Heart right ventricle (tissue), 16 donors: Measurements from ENCODE around the gene ZMPSTE24. TPM values are rescaled to one million over a fixed set of nuclear protein-coding genes. Genes with fewer than 3 reads are reported as not detected.
"Not testable (repeated sequence)": the region's sequence is repeated elsewhere in the genome, so short reads cannot be mapped to it uniquely, and the experiment has no call there.

Experiments used
- ATAC-seq, 8 donors: fragments of 200-7000 bp; cut with Tn5 transposase; one replicate each; pipeline ENCODE4 v1.9.1; 2020; ENCODE audit warnings: mild to moderate bottlenecking in 8 of 8, moderate library complexity in 8 of 8, moderate number of reproducible peaks in 1 of 8
- DNase-seq, 2 donors: peaks; one replicate each; pipeline ENCODE4 v3.0.0-alpha.2; 2020
- H3K27ac ChIP-seq, 10 donors: fragments of 200-600 bp; sonication (generic) in 2 of 10; one replicate each; pipeline versions ENCODE4 v1.5.0 to v1.8.0; 2020 to 2022; ENCODE audit warnings: mild to moderate bottlenecking in 3 of 10
- H3K27me3 ChIP-seq, 7 donors: fragments of 200-600 bp; one replicate each; pipeline ENCODE4 v1.8.0; 2021 to 2022; ENCODE audit warnings: mild to moderate bottlenecking in 2 of 7
- H3K36me3 ChIP-seq, 9 donors: fragments of 200-600 bp; sonication (generic) in 1 of 9; one replicate each; pipeline versions ENCODE4 v1.5.0 to v1.8.0; 2020 to 2022; ENCODE audit warnings: mild to moderate bottlenecking in 2 of 9
- H3K4me1 ChIP-seq, 9 donors: fragments of 200-600 bp; sonication (generic) in 1 of 9; one replicate each; pipeline versions ENCODE4 v1.5.0 to v1.8.0; 2020 to 2022; ENCODE audit warnings: mild to moderate bottlenecking in 4 of 9
- H3K4me3 ChIP-seq, 10 donors: fragments of 200-600 bp; sonication (generic) in 2 of 10; one replicate each; pipeline versions ENCODE4 v1.5.0 to v1.8.0; 2020 to 2022; ENCODE audit warnings: mild to moderate bottlenecking in 7 of 10, moderate library complexity in 2 of 10
- H3K9me3 ChIP-seq, 11 donors: fragments of 200-600 bp in 10 of 11; sonication (generic) in 2 of 11; one replicate each; pipeline versions ENCODE4 v1.5.0 to v1.8.0; 2013 to 2022; ENCODE audit warnings: mild to moderate bottlenecking in 2 of 11, control low read depth in 1 of 11, moderate library complexity in 1 of 11
- WGBS, 2 donors: extraction: QIAGEN DNeasy Blood & Tissue Kit; methylation state at CpG; one replicate each; pipeline ENCODE4 v1.1.7; 2013; ENCODE audit warnings: inconsistent platforms in 1 of 2; 5-methylcytosine and 5-hydroxymethylcytosine counted together
- intact Hi-C, 10 donors: fragments of 100-400 bp; cut with DNase I; formaldehyde crosslinking; loops; one replicate each; pipeline versions ENCODE4 v1.11.1 to v1.14.2; 2022
- polyA plus RNA-seq, 2 donors: library from polyadenylated mRNA; stranded (reverse); fragments of 200-250 nt; gene quantifications; one replicate each; pipeline ENCODE4 v1.2.3, GENCODE V29; 2013
- total RNA-seq, 10 donors: library from RNA; stranded (reverse); fragmentation: NEBNext Ultra II Directional in 3 of 10; extraction: Animal tissue kit (Norgen Biotek cat#: 25700) in 3 of 10; gene quantifications; one replicate each; pipeline versions ENCODE4 v1.2.1 to v1.2.4, GENCODE V29; 2021 to 2023
- TF ChIP-seq, protein P1 (sequence below), 9 donors: fragments of 200-600 bp; sonication (generic) in 2 of 9; IDR thresholded peaks; one replicate each; pipeline versions ENCODE4 v1.5.0 to v1.8.0; 2021 to 2022; ENCODE audit warnings: antibody characterized with exemption in 9 of 9, mild to moderate bottlenecking in 5 of 9, moderate library complexity in 1 of 9
- donor health status: Arrhythmogenic right ventricular cardiomyopathy.
- donor health status: ischemic (EF 13 %, LVEDD 7.1; RV severe dilation, severe dysfunction).
- donor health status: healthy with polysubstance abuse.
- donor health status: DM: no; HTN: yes; CAD: no.
- donor health status: DM: no; HTN: no; CAD: no.
- donor health status: ischemic (EF 25% LVEDD 6.9; RV normal size, moderate dysfunction).
- donor health status: ischemic (EF 25% LVEDD 5.7; RV mildly dilated, moderate dysfunction).
- donor health status: healthy.
- donor health status: DM: yes; HTN: yes; CAD: no.
- donor health status: Ischemic cardiomyopathy.
- donor health status: ischemic (EF 35%, LVEDD 5.7; RV mildly dilated, moderate dysfunction).
- donor health status: nonischemic (EF 11% LVEDD 7.7; RV severe dilation, severe dysfunction).
- donor health status: DM: yes; HTN: yes; CAD: no.
- donor health status: PGD.
- donor health status: ischemic (EF 29% LVEDD 5.4; RV normal size, mild dysfunction).
- donor health status: nonischemic (EF 23%, LVEDD 6.1; RV moderate dilation, normal function).

ZMPSTE24 gene
- total and polyA plus RNA-seq, 12 donors = 19.9 to 47.5 (median 27.5) TPM

DNA sequence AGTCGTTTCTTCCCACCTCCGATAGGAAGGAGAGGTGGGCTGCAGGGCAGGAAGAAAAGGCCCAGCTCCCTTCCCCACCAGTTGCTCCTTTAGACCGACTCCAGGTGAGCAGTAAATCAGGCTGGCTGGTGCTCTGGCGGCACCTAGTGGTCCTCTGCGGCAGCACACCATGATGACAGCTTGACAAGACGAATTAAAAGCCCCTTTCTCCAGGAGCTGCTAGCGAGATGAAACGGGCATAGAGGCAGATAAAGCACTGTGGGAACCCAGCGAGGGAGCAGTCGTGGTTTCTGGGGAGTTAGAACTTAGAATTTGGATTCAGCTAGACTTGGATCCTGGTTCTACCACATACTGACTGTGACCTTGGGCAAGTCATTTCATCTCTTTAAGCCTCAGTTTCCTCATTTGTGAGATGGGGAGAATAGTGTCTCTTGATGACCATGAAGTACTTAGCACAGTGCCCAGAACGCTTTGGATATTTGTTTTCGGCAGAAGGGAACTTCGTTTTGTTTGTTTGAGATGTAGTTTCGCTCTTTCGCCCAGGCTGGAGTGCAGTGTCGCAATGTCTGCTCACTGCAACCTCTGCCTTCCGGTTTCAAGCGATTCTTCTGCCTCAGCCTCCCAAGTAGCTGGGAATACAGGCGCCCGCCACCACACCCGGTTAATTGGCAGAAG lies 80.8 kb downstream of the ZMPSTE24 start:
- Histone ChIP-seq H3K36me3 (no peaks in the 10 kb centered on the region), H3K27me3 (peaks cover 0 to 26% (median 13%) of the 10 kb centered on the region in 7 donors), H3K4me1 (peaks cover 0 to 52% (median 0%) of the 10 kb centered on the region in 9 donors), H3K4me3 (peak overlapping the region in 1 of 10 donors; percentile 37), H3K9me3 (peaks cover 0 to 5% (median 0%) of the 10 kb centered on the region in 11 donors), H3K27ac (peak overlapping the region in 1 of 10 donors; percentile 84)
- WGBS, 2 donors = 33 to 37% methylated on average over 21 of the region's 21 CpGs
- intact Hi-C loops = loop anchor here (1.0 to 10.0 kb wide), 11 partner anchors 63 to 257 kb away; no protein-coding TSS in a partner anchor
- peak; percentile 67 to 80 for DNase-seq
- TF ChIP-seq, protein P1, sequence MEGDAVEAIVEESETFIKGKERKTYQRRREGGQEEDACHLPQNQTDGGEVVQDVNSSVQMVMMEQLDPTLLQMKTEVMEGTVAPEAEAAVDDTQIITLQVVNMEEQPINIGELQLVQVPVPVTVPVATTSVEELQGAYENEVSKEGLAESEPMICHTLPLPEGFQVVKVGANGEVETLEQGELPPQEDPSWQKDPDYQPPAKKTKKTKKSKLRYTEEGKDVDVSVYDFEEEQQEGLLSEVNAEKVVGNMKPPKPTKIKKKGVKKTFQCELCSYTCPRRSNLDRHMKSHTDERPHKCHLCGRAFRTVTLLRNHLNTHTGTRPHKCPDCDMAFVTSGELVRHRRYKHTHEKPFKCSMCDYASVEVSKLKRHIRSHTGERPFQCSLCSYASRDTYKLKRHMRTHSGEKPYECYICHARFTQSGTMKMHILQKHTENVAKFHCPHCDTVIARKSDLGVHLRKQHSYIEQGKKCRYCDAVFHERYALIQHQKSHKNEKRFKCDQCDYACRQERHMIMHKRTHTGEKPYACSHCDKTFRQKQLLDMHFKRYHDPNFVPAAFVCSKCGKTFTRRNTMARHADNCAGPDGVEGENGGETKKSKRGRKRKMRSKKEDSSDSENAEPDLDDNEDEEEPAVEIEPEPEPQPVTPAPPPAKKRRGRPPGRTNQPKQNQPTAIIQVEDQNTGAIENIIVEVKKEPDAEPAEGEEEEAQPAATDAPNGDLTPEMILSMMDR (IDR thresholded peaks at IDR 0.05) = peak; percentile 93 to 99 (median 98)
- ATAC-seq = peak; percentile 67 to 86 (median 83)

DNA sequence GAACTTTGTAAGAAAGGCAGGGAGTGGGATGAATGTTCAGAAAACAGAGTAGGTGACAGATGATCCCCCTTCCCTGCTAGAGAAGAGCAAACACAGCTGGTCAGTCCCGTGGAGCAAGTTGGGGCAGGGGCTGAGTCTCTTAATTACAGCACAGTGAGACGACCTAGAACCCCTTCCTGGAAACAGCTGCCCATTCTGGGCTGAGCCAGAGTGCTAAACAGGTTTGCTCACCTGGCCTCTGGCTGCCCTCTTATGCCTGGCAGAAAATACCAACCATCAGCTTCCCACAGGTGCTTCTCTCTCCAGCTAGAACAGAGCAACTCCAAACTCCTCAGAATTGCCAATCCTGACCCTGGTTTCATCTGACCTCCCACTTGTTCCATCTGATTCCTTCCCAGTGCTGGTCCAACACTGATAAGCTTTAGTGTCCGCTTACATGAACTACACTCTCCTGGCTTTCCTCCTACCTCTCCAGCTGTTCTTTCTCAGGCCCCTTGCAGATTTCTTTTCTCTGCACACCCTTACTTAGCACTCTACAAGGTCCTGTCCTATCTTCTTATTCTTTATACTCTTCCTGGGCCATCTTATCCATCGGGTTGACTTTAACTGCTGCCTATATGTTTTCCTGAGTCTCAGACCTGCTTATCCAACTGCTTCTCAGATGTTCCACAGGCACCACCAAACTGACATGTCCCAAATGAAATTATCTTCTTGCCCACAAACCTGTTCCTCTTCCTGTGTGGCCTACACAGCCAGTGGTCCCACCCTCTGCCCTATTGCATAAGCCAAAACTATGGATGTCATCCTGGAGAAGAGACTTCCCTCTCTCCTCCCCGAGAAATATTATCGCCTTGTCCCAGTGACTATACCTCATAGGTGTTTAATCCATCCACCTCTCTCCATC lies 81.6 kb downstream of the ZMPSTE24 start:
- TF ChIP-seq, protein P1 (IDR thresholded peaks at IDR 0.05) = no peak
- H3K27ac ChIP-seq = peak overlapping the region in 1 of 10 donors; percentile 84
- H3K36me3 ChIP-seq = no peaks in the 10 kb centered on the region
- H3K4me3 ChIP-seq = no peak overlapping the region
- peaks cover 0 to 5% (median 0%) of the 10 kb centered on the region in 11 donors for H3K9me3 ChIP-seq
- ATAC-seq (peak in 3 of 8 donors; percentile 35 to 51 (median 35)), DNase-seq (no peak)
- WGBS, 2 donors = 55 to 60% methylated on average over 6 of the region's 6 CpGs
- peaks cover 0 to 57% (median 0%) of the 10 kb centered on the region in 9 donors for H3K4me1 ChIP-seq
- intact Hi-C loops = loop anchor here (2.0 to 10.0 kb wide), 12 partner anchors 63 to 257 kb away; no protein-coding TSS in a partner anchor
- H3K27me3 ChIP-seq = peaks cover 0 to 26% (median 13%) of the 10 kb centered on the region in 7 donors

DNA sequence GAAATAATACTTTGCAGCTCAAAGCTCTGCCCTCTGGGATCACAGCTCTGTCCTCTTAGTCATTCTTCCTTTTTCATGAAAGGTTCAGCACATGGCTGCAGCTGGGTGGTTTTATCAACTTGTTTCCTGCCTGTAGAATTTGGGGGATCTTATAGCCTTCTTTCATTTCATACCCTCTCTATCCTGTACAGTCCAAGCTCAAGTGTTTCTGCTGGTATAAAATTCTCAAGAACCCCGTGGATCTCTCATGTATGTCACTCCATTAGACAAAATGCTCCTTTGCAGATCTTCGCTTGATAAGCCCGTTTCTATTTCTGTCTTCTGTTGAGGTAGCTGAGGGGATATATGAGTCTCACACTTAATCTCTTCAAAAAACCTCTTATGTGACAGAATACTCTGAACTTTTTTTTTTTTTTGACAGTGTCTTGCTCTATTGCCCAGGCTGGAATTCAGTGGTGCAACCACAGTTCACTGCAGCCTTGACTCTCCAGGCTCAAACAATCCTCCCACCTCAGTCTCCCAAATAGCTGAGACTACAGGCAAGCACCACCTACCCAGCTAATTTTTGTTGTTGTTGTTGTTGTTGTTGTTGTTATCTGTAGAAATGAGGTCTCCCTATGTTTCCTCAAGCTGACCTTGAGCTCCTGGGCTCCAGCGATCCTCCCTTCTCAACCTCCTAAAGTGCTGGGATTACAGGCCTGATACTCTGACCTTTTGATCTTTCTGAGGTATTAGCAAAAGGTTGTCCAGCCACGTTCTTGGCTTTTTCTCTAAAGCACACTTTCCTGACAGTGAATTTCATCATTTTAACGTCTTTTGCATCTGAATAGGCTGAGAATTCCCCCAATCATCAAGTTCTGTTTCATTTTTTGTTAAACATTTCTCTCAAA lies 83.7 kb downstream of the ZMPSTE24 start:
- DNase-seq (no peak), ATAC-seq (no peak)
- H3K27me3 ChIP-seq = peaks cover 0 to 22% (median 8%) of the 10 kb centered on the region in 7 donors
- peaks cover 0 to 5% (median 0%) of the 10 kb centered on the region in 11 donors for H3K9me3 ChIP-seq
- 67 to 69% methylated on average over 6 of the region's 6 CpGs for WGBS, 2 donors
- TF ChIP-seq, protein P1 (IDR thresholded peaks at IDR 0.05) = no peak
- peaks cover 0 to 57% (median 0%) of the 10 kb centered on the region in 9 donors for H3K4me1 ChIP-seq
- H3K27ac ChIP-seq = peak overlapping the region in 1 of 10 donors; percentile 84
- H3K36me3 ChIP-seq = no peaks in the 10 kb centered on the region
- H3K4me3 ChIP-seq = no peak overlapping the region
- intact Hi-C loops = loop anchor here in 4 of 10 donors (5.0 to 10.0 kb wide), 4 partner anchors 63 to 257 kb away; no protein-coding TSS in a partner anchor

DNA sequence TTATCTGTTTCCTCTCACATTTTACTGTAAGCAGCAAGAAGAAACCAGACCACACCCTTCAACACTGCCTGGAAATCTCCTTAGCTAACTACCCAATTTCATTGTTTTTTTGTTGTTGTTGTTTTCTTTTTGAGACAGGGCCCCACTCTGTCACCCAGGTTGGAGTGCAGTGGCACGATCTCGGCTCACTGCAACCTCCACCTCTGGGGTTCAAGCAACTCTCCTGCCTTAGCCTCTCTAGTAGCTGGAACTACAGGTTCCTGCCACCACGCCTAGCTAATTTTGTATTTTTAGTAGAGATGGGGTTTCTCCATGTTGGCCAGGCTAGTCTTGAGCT lies 84.3 kb downstream of the ZMPSTE24 start:
- not testable (repeated sequence) for ATAC-seq, H3K4me3 ChIP-seq, H3K9me3 ChIP-seq, H3K36me3 ChIP-seq, DNase-seq
- peak overlapping the region in 1 of 10 donors; percentile 84 for H3K27ac ChIP-seq
- peaks cover 0 to 57% (median 0%) of the 10 kb centered on the region in 9 donors for H3K4me1 ChIP-seq
- WGBS, 2 donors = 91 to 92% methylated on average over 3 of the region's 3 CpGs
- peaks cover 0 to 20% (median 8%) of the 10 kb centered on the region in 7 donors for H3K27me3 ChIP-seq
- intact Hi-C loops = loop anchor here in 4 of 10 donors (5.0 to 10.0 kb wide), 4 partner anchors 62 to 258 kb away; no protein-coding TSS in a partner anchor
